ENCODE measurements around the gene SALL4.

The SALL4 gene

GRCh38 chr20:51815383-51816076, 13.2 kb upstream of the SALL4 start:
- FAIRE-seq (no peak), DNase-seq (ENCODE audit: insufficient read length) (no peak)
- TF ChIP-seq TAF1 (IDR thresholded peaks at IDR 0.05; ENCODE audit: borderline replicate concordance, low read depth, low read length), result no peak
- TF ChIP-seq POLR2A (IDR thresholded peaks at IDR 0.05; ENCODE audit: low read depth, low read length), result no peak
- TF ChIP-seq POLR2AphosphoS5 (IDR thresholded peaks at IDR 0.05; ENCODE audit: low read depth, low read length), result no peak

DNA sequence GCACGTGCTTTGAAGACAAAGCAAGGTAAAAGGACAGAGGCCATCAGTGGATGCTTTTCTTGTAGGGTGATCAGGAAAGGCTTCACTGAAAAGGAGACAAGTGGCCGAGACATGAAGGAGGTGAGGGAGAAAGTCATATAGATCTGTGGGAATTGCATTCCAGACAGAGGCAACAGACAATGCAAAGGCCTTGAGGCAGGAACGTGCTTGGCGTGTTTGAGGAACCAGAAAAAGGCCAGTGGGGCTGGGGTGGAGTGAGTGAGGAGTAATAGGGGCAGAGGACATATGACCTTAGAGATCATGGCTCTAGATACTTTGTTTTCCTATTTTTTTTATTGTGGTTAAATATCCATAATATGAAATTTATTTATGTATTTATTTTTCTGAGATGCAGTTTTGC, 10.5 kb upstream of the SALL4 start:
- TF ChIP-seq POLR2A (IDR thresholded peaks at IDR 0.05; ENCODE audit: low read depth, low read length), result no peak
- no peak for TF ChIP-seq TAF1 (IDR thresholded peaks at IDR 0.05; ENCODE audit: borderline replicate concordance, low read depth, low read length)
- no peak for TF ChIP-seq POLR2AphosphoS5 (IDR thresholded peaks at IDR 0.05; ENCODE audit: low read depth, low read length)
- FAIRE-seq (no peak), DNase-seq (ENCODE audit: insufficient read length) (no peak)

DNA sequence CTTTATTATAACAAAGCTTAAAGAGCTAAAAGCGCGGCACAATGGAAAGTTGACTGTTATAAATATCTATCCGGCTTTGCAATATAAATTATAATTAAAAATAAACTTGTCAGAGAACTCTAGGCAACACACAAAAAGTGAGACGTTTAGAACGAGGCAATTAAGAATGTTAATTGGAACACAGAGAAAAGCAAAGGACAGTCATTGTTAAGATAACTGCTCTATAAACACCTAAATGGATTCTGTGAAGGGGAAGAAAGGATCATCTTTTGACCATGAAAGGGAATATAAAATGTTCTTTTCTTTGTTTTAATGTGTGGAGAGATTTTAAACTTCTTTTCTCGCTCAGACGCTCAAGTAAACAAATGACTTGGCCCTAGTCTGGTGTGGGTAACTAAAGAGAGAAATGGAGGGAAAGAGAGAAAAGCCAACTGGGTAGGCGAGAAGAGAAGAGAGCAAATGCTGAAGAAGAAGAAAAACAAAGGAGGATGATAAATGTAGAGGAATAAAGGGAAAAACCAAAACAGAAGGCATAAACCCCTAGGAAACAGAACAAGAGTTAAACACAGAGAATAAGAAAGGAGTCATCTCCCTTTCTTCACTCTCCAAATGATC, 9.3 kb upstream of the SALL4 start:
- FAIRE-seq (no peak), DNase-seq (ENCODE audit: insufficient read length) (no peak)
- TF ChIP-seq POLR2A (IDR thresholded peaks at IDR 0.05; ENCODE audit: low read depth, low read length), result no peak
- TF ChIP-seq TAF1 (IDR thresholded peaks at IDR 0.05; ENCODE audit: borderline replicate concordance, low read depth, low read length), result no peak
- no peak for TF ChIP-seq POLR2AphosphoS5 (IDR thresholded peaks at IDR 0.05; ENCODE audit: low read depth, low read length)

- DNase-seq (ENCODE audit: insufficient read length) (no peak), FAIRE-seq (no peak)
- TF ChIP-seq TAF1 (IDR thresholded peaks at IDR 0.05; ENCODE audit: borderline replicate concordance, low read depth, low read length), result no peak
- TF ChIP-seq POLR2A (IDR thresholded peaks at IDR 0.05; ENCODE audit: low read depth, low read length), result no peak
- TF ChIP-seq POLR2AphosphoS5 (IDR thresholded peaks at IDR 0.05; ENCODE audit: low read depth, low read length), result no peak
Measured at GRCh38 chr20:51811042-51811355, 8.7 kb upstream of the SALL4 start.

DNA sequence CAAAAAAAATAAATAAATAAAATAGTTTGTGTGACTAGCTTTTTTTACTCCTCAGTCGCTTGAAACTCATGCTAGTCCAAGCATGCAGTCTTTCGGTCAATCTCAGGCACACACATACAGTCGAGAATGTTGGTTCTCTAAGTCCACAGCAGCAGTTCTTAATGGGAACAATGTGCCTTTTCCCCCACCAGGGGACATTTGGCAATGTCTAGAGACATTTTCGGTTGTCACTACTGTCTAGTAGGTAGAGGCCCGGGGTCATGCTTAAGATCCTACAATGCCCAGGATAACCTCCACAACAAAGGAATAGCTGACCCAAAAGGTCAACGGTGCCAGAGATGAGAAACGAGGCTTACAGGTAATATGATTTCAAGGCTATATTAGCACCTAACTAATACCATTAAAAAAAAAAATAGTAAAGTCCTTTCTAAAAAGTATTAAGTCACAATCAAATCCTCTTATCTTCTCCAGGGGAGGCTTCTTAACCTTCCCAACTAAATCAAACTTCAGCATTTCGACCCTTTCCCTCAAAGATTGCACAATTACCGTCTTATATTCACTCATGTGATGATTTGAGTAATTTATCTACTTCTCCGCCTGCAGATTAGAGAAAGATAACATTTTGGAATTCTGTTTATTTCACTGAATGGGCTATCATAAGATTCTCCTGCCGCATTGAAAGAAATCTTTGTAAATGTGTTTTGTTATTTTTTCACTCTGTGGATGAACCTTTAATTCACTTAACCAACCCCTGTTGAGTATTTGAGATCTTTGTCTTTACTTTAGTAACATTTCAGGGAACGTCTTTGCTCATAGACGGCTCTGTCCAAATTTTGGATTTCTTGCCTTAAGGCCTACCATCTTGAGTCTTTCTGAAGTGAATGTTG, 8.1 kb upstream of the SALL4 start:
- TF ChIP-seq TAF1 (IDR thresholded peaks at IDR 0.05; ENCODE audit: borderline replicate concordance, low read depth, low read length) (no peak), POLR2AphosphoS5 (IDR thresholded peaks at IDR 0.05; ENCODE audit: low read depth, low read length) (no peak), POLR2A (IDR thresholded peaks at IDR 0.05; ENCODE audit: low read depth, low read length) (no peak)
- FAIRE-seq (no peak), DNase-seq (ENCODE audit: insufficient read length) (no peak)

GRCh38 chr20:51807720-51808250, 5.5 kb upstream of the SALL4 start:
- DNase-seq (ENCODE audit: insufficient read length) (no peak), FAIRE-seq (no peak)
- no peak for TF ChIP-seq TAF1 (IDR thresholded peaks at IDR 0.05; ENCODE audit: borderline replicate concordance, low read depth, low read length)

GRCh38 chr20:51804754-51805153, 2.4 kb upstream of the SALL4 start:
- FAIRE-seq (no peak), DNase-seq (ENCODE audit: insufficient read length) (no peak)
- TF ChIP-seq POLR2A (IDR thresholded peaks at IDR 0.05; ENCODE audit: low read depth, low read length) (no peak), POLR2AphosphoS5 (IDR thresholded peaks at IDR 0.05; ENCODE audit: low read depth, low read length) (no peak), TAF1 (IDR thresholded peaks at IDR 0.05; ENCODE audit: borderline replicate concordance, low read depth, low read length) (no peak)

GRCh38 chr20:51803148-51803854, 980 bp upstream of the SALL4 start:
- no peak for TF ChIP-seq POLR2AphosphoS5 (IDR thresholded peaks at IDR 0.05; ENCODE audit: low read depth, low read length)
- TF ChIP-seq TAF1 (IDR thresholded peaks at IDR 0.05; ENCODE audit: borderline replicate concordance, low read depth, low read length), result no peak
- no peak for TF ChIP-seq POLR2A (IDR thresholded peaks at IDR 0.05; ENCODE audit: low read depth, low read length)
- FAIRE-seq (no peak), DNase-seq (ENCODE audit: insufficient read length) (no peak)

DNA sequence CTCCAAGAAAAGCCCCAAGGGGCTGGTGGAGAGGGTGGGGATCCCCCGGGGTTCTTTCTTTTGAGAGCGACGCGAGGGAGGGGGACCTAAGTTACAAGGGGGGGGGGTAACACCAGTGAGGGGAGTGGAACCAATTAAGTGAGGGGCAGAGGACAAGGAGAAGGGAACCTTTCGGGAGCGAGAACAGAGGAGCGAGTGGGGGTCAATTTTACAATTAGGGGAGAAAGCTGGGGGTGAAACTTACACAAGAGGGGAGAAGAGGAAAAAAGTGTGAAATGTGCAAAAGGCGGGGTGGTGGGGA, 548 bp downstream of the SALL4 start:
- FAIRE-seq, result no peak
- no peak for DNase-seq (ENCODE audit: insufficient read length)
- no peak for TF ChIP-seq TAF1 (IDR thresholded peaks at IDR 0.05; ENCODE audit: borderline replicate concordance, low read depth, low read length)
- TF ChIP-seq POLR2AphosphoS5 (IDR thresholded peaks at IDR 0.05; ENCODE audit: low read depth, low read length), result no peak
- no peak for TF ChIP-seq POLR2A (IDR thresholded peaks at IDR 0.05; ENCODE audit: low read depth, low read length)

DNA sequence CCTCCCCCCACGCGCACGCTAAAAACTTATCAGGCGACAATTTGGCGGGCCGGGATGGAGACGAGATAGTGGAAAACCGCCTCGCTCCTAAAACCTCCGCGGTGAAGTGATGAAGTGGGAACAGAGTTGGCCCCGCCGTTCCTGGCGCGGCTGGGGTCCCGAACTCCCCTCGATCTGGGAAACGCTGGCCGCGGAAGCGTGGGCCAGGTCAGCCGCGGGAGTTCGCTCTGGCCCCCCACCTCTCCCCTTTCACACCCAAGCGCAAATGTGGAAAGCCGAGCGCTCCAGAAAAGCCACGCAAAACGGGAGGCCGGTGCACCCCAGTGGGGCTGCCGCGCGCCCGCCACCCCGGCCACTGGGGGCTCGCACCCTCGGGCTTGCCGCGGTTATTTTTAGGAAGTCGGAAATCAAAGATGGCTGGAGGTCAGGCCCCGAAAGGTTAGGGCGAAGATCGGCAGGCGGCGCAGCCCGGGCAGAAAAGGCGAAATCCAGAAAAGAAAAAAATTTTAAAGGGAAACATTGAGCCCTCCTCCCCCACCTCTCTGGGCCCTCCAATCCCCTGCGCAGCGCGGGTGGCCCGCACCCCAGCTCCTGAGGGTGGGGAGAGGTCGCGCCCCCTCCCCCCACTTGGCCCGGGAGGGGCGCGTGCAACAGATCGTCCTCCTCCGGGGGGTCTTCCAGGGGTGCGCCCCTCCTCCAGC, 1.0 kb downstream of the SALL4 start:
- FAIRE-seq, result no peak
- TF ChIP-seq TAF1 (IDR thresholded peaks at IDR 0.05; ENCODE audit: borderline replicate concordance, low read depth, low read length), result no peak
- no peak for TF ChIP-seq POLR2AphosphoS5 (IDR thresholded peaks at IDR 0.05; ENCODE audit: low read depth, low read length)
- no peak for TF ChIP-seq POLR2A (IDR thresholded peaks at IDR 0.05; ENCODE audit: low read depth, low read length)
- DNase-seq (ENCODE audit: insufficient read length), result no peak

GRCh38 chr20:51800872-51801121, 1.5 kb downstream of the SALL4 start:
- DNase-seq (ENCODE audit: insufficient read length) (no peak), FAIRE-seq (no peak)
- no peak for TF ChIP-seq POLR2A (IDR thresholded peaks at IDR 0.05; ENCODE audit: low read depth, low read length)
- TF ChIP-seq TAF1 (IDR thresholded peaks at IDR 0.05; ENCODE audit: borderline replicate concordance, low read depth, low read length), result no peak
- no peak for TF ChIP-seq POLR2AphosphoS5 (IDR thresholded peaks at IDR 0.05; ENCODE audit: low read depth, low read length)
